Thyroid gland (tissue), 4 donors: ENCODE measurements around the gene RIMBP2. TPM values are rescaled to one million over a fixed set of nuclear protein-coding genes. Genes with fewer than 3 reads are reported as not detected.

ENCODE experiments used
- DNase-seq, 2 donors: peaks; one replicate each; pipeline ENCODE4 v3.0.0-alpha.2; 2019
- H3K27ac ChIP-seq, 3 donors: fragments of 200-600 bp; sonication (generic); 1 replicate in 2 of 3; 2 replicates in 1 of 3; pipeline ENCODE4 v1.5.1; 2016 to 2019; ENCODE audit warnings: mild to moderate bottlenecking in 1 of 3, moderate library complexity in 1 of 3
- H3K27me3 ChIP-seq: fragments of 200-600 bp; sonication (generic); one replicate; pipeline ENCODE4 v1.5.1; 2019
- H3K36me3 ChIP-seq, 2 donors: fragments of 200-600 bp; sonication (generic); one replicate each; pipeline ENCODE4 v1.5.1; 2016 to 2019
- H3K4me1 ChIP-seq, 2 donors: fragments of 200-600 bp; sonication (generic); one replicate each; pipeline ENCODE4 v1.5.1; 2017 to 2019
- H3K4me3 ChIP-seq, 3 donors: fragments of 200-600 bp; sonication (generic); replicated peaks in 1 of 3; 1 replicate in 2 of 3; 2 replicates in 1 of 3; pipeline ENCODE4 v1.5.1; 2016; ENCODE audit warnings: mild to moderate bottlenecking in 1 of 3
- H3K9me3 ChIP-seq: fragments of 200-600 bp; sonication (generic); one replicate; pipeline ENCODE4 v1.5.1; 2017
- POLR2A ChIP-seq, 2 donors: fragments of 450-650 bp; IDR thresholded peaks; one replicate each; pipeline ENCODE4 v1.6.1; 2017; ENCODE audit warnings: antibody characterized with exemption in 2 of 2, mild to moderate bottlenecking in 2 of 2, moderate library complexity in 1 of 2
- WGBS, 2 donors: methylation state at CpG; one replicate each; pipeline ENCODE4 v1.1.5; 2017; 5-methylcytosine and 5-hydroxymethylcytosine counted together
- intact Hi-C: fragments of 100-400 bp; cut with DNase I; formaldehyde crosslinking; loops from one replicate; pipeline ENCODE4 v1.15.1; 2023
- total RNA-seq, 4 donors: library from RNA; depleted of rRNA; stranded (reverse); fragments of >200 nt; gene quantifications; one replicate each; pipeline ENCODE4 v1.2.3, GENCODE V29; 2016
- TF ChIP-seq, protein P1 (sequence below), 6 experiments: fragments of 200-600 bp in 3 of 6; fragments of 450-650 bp in 3 of 6; sonication (generic) in 3 of 6; IDR thresholded peaks; one replicate each; pipeline ENCODE4 v1.5.1; 2016 to 2019; ENCODE audit warnings: antibody characterized with exemption in 6 of 6, mild to moderate bottlenecking in 2 of 6, inconsistent platforms in 1 of 6, moderate library complexity in 1 of 6

RIMBP2 gene
- total RNA-seq, 4 donors from 2014 or later, result 0.11 to 2.2 (median 0.63) TPM

GRCh38 chr12:130640496-130640895 lies 75.6 kb downstream of the RIMBP2 start:
- TF ChIP-seq POLR2A (IDR thresholded peaks at IDR 0.05), result no peak
- TF ChIP-seq, protein P1, sequence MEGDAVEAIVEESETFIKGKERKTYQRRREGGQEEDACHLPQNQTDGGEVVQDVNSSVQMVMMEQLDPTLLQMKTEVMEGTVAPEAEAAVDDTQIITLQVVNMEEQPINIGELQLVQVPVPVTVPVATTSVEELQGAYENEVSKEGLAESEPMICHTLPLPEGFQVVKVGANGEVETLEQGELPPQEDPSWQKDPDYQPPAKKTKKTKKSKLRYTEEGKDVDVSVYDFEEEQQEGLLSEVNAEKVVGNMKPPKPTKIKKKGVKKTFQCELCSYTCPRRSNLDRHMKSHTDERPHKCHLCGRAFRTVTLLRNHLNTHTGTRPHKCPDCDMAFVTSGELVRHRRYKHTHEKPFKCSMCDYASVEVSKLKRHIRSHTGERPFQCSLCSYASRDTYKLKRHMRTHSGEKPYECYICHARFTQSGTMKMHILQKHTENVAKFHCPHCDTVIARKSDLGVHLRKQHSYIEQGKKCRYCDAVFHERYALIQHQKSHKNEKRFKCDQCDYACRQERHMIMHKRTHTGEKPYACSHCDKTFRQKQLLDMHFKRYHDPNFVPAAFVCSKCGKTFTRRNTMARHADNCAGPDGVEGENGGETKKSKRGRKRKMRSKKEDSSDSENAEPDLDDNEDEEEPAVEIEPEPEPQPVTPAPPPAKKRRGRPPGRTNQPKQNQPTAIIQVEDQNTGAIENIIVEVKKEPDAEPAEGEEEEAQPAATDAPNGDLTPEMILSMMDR (IDR thresholded peaks at IDR 0.05), result no peak
- WGBS, 2 donors, result 93 to 94% methylated on average over 11 of the region's 11 CpGs
- intact Hi-C loops, result no loop called here
- DNase-seq, result no peak
- H3K27me3 ChIP-seq, result no peaks in the 10 kb centered on the region
- no peaks in the 10 kb centered on the region for H3K4me1 ChIP-seq
- no peaks in the 10 kb centered on the region for H3K9me3 ChIP-seq
- H3K36me3 ChIP-seq, result no peaks in the 10 kb centered on the region
- H3K4me3 ChIP-seq, result no peak overlapping the region
- H3K27ac ChIP-seq, result no peak overlapping the region

- DNase-seq, result no peak
- intact Hi-C loops, result no loop called here
- Histone ChIP-seq H3K36me3 (no peaks in the 10 kb centered on the region), H3K4me1 (no peaks in the 10 kb centered on the region), H3K27me3 (no peaks in the 10 kb centered on the region), H3K4me3 (no peak overlapping the region), H3K27ac (no peak overlapping the region), H3K9me3 (no peaks in the 10 kb centered on the region)
- TF ChIP-seq, protein P1 (IDR thresholded peaks at IDR 0.05), result no peak
- no peak for TF ChIP-seq POLR2A (IDR thresholded peaks at IDR 0.05)
- WGBS, 2 donors, result 72 to 73% methylated on average over 18 of the region's 18 CpGs
Measured at GRCh38 chr12:130639476-130640424, 76.3 kb downstream of the RIMBP2 start.

DNA sequence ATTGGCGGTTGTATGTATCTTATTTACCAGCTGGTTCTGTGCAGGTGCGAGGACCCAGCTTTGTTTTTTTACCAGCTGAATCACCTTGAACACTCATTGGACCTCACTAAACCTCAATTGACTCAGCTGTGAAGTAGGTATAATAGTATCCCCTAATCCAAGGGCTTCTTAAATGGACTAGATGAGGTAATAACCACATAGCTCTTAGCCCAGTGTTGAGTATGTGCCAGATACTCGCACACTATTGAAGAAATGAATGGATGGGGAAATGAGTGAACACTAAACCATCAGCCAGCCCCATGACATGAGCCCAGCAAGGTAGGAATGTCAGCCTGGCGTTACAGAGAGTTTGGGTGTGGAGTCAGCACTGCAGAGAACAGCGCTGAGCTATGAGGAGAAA lies 79.7 kb downstream of the RIMBP2 start:
- WGBS, 2 donors, result 88 to 95% methylated on average over 5 of the region's 5 CpGs
- Histone ChIP-seq H3K4me3 (no peak overlapping the region), H3K27ac (no peak overlapping the region), H3K36me3 (no peaks in the 10 kb centered on the region), H3K9me3 (no peaks in the 10 kb centered on the region), H3K27me3 (no peaks in the 10 kb centered on the region), H3K4me1 (no peaks in the 10 kb centered on the region)
- TF ChIP-seq, protein P1 (IDR thresholded peaks at IDR 0.05), result no peak
- no peak for TF ChIP-seq POLR2A (IDR thresholded peaks at IDR 0.05)
- intact Hi-C loops, result no loop called here
- DNase-seq, result no peak

GRCh38 chr12:130634866-130635265 lies 81.2 kb downstream of the RIMBP2 start:
- H3K4me3 ChIP-seq, result no peak overlapping the region
- no peak for DNase-seq
- no peaks in the 10 kb centered on the region for H3K9me3 ChIP-seq
- no peaks in the 10 kb centered on the region for H3K27me3 ChIP-seq
- no peaks in the 10 kb centered on the region for H3K4me1 ChIP-seq
- no peak for TF ChIP-seq POLR2A (IDR thresholded peaks at IDR 0.05)
- TF ChIP-seq, protein P1 (IDR thresholded peaks at IDR 0.05), result no peak
- 81 to 86% methylated on average over 4 of the region's 4 CpGs for WGBS, 2 donors
- no peak overlapping the region for H3K27ac ChIP-seq
- intact Hi-C loops, result no loop called here
- H3K36me3 ChIP-seq, result no peaks in the 10 kb centered on the region

DNA sequence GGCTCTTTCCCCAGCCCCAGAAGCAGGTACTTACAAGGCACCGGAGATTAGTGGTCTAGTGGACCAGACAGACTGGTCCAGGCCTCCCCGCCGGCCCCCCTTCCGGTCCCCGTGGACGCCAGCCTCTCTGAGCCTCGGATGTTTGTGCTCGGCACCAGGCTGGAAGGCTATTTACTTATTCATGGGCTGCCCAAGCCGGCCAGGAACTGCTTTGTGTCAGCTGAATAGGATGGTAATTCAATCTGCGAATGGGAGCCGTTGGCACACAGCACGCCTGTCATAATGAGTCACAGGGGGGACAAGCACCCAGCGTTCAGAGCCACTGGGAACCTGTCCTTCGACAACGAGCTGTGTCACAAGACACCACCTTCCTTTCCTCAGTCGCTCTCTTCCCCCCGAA lies 82.3 kb downstream of the RIMBP2 start:
- peak; percentile 7 to 15 for DNase-seq
- no peak overlapping the region for H3K27ac ChIP-seq
- no peaks in the 10 kb centered on the region for H3K27me3 ChIP-seq
- intact Hi-C loops, result no loop called here
- H3K36me3 ChIP-seq, result no peaks in the 10 kb centered on the region
- 16 to 20% methylated on average over 10 to 17 of the region's 17 CpGs for WGBS, 2 donors
- no peaks in the 10 kb centered on the region for H3K9me3 ChIP-seq
- H3K4me1 ChIP-seq, result no peaks in the 10 kb centered on the region
- H3K4me3 ChIP-seq, result no peak overlapping the region
- TF ChIP-seq, protein P1 (IDR thresholded peaks at IDR 0.05), result no peak
- no peak for TF ChIP-seq POLR2A (IDR thresholded peaks at IDR 0.05)
